MM.1S (cell line): ENCODE measurements around the gene TMEM92.

Experiments
- EZH2phosphoT487 ChIP-seq: fragments of 300-600 bp; sonication (generic); IDR thresholded peaks from 2 replicates; pipeline ENCODE4 v1.6.1; 2018; ENCODE audit warnings: antibody characterized with exemption, low read length
- TF ChIP-seq, protein P1 (sequence below): fragments of 300-600 bp; sonication (generic); IDR thresholded peaks from 2 replicates; pipeline ENCODE4 v1.5.1; 2016; ENCODE audit warnings: antibody characterized with exemption, low read length, mixed read lengths

DNA sequence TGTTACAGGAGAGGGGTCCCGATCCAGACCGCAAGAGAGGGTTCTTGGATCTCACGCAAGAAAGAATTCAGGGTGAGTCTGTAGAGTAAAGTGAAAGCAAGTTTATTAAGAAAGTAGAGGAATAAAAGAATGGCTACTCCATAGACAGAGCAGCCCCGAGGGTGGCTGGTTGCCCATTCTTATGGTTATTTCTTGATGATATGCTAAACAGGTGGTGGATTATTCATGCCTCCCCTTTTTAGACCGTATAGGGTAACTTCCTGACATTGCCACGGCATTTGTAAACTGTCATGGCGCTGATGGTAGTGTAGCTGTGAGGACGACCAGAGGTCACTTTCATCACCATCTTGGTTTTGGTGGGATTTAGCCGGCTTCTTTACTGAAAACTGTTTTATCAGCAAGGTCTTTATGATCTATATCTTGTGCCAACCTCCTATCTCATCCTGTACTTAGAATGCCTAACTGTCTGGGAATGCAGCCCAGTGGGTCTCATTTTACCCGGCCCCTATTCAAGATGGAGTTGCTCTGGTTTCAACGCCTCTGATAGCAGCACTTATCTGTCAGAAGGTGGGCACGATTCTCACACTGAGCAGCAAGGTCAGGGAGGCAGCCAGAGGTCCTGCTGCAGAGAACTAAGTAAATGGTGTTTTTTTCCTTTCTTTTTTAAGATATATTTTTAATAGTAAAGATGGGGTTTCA is 45.2 kb downstream of the TMEM92 start:
- TF ChIP-seq, protein P1, sequence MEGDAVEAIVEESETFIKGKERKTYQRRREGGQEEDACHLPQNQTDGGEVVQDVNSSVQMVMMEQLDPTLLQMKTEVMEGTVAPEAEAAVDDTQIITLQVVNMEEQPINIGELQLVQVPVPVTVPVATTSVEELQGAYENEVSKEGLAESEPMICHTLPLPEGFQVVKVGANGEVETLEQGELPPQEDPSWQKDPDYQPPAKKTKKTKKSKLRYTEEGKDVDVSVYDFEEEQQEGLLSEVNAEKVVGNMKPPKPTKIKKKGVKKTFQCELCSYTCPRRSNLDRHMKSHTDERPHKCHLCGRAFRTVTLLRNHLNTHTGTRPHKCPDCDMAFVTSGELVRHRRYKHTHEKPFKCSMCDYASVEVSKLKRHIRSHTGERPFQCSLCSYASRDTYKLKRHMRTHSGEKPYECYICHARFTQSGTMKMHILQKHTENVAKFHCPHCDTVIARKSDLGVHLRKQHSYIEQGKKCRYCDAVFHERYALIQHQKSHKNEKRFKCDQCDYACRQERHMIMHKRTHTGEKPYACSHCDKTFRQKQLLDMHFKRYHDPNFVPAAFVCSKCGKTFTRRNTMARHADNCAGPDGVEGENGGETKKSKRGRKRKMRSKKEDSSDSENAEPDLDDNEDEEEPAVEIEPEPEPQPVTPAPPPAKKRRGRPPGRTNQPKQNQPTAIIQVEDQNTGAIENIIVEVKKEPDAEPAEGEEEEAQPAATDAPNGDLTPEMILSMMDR, result no peak
- no peak for TF ChIP-seq EZH2phosphoT487
